ENCODE data around the gene NAV1.
"Not testable (repeated sequence)": the region's sequence is repeated elsewhere in the genome, so short reads cannot be mapped to it uniquely, and the experiment has no call there.

NAV1 gene

DNA sequence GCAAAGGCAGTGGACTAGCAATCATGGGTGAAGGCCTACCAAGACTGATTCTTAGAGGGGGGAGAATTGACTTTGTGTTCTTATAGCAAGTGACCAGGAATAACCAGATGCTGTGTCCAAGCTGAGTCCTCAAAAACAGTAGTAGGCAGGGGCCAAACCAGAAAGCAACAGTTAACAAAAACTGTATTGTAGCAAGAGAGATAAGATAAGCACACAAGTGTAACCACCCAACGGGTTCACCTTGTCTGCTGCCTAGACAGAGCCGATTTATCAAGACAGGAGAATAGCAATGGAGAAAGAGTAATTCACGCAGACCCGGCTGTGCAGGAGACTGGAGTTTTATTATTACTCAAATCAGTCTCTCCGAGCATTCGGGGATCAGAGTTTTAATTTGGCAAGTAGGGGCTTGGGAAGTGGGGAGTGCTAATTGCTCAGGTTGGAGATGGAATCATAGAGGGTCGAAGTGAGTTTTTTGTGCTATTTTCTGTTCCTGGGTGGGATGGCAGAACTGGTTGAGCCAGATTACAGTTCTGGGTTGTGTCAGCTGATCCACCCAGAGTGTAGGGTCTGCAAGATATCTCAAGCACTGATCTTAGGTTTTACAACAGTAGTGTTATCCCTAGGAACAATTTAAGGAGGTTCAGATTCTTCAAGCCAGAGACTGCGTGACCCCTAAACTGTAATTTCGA, 23.7 kb upstream of the NAV1 start:
- H3K36me3 ChIP-seq, result no peaks in the 10 kb centered on the region
- peaks cover 0 to 26% (median 18%) of the 10 kb centered on the region in 4 donors for H3K4me1 ChIP-seq
- H3K4me3 ChIP-seq, result no peak overlapping the region
- TF ChIP-seq CTCF (IDR thresholded peaks at IDR 0.05), result no peak
- no peak overlapping the region for H3K27ac ChIP-seq
- no peaks in the 10 kb centered on the region for H3K27me3 ChIP-seq
- H3K9me3 ChIP-seq, result no peaks in the 10 kb centered on the region
- peak; percentile 2 to 6 for DNase-seq
- intact Hi-C loops (cut with DNase I; ENCODE audit: low total_unique reads), result loop anchor here (5.0 kb wide), 1 partner anchor 263 kb away; no protein-coding TSS in a partner anchor

GRCh38 chr1:201515895-201516294, 23.0 kb upstream of the NAV1 start:
- intact Hi-C loops (cut with DNase I; ENCODE audit: low total_unique reads), result loop anchor here (5.0 kb wide), 1 partner anchor 264 kb away; no protein-coding TSS in a partner anchor
- Histone ChIP-seq H3K9me3 (no peaks in the 10 kb centered on the region), H3K4me1 (peaks cover 0 to 23% (median 18%) of the 10 kb centered on the region in 4 donors), H3K36me3 (no peaks in the 10 kb centered on the region), H3K4me3 (no peak overlapping the region), H3K27me3 (no peaks in the 10 kb centered on the region), H3K27ac (no peak overlapping the region)
- peak in 1 of 2 donors; percentile 20 for DNase-seq
- no peak for TF ChIP-seq CTCF (IDR thresholded peaks at IDR 0.05)

DNA sequence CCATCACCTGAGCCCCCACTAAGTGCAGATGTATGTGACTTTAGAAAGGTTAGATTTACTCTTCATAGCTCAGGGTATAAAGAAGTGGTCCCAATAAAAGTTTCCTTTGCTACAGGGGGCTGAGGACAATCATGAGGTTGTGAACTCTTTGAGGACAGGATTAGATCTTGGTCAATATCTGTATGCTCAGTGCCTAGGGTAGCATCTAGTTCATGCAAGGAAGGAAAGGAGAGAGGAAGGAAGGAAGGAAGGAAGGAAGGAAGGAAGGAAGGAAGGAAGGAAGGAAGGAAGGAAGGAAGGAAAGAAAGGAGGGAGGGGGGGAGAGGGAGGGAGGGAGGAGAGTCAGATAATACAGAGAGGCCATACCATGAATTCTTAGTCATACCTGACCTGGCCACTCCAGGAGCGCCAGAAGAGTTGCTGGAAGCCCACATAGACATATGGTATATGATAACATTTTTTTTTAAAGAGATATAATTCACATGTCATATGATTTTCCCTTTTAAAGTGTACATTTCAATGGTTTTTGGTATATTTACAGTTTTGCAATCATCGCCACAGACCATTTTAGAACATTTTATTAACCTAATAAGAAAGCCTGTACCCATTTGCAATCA, 22.3 kb upstream of the NAV1 start:
- TF ChIP-seq CTCF (IDR thresholded peaks at IDR 0.05), result no peak
- no peak for DNase-seq
- H3K9me3 ChIP-seq, result no peaks in the 10 kb centered on the region
- H3K4me1 ChIP-seq, result peaks cover 0 to 17% (median 14%) of the 10 kb centered on the region in 4 donors
- no peak overlapping the region for H3K27ac ChIP-seq
- no peak overlapping the region for H3K4me3 ChIP-seq
- intact Hi-C loops (cut with DNase I; ENCODE audit: low total_unique reads), result loop anchor here (5.0 kb wide), 1 partner anchor 264 kb away; no protein-coding TSS in a partner anchor
- H3K27me3 ChIP-seq, result no peaks in the 10 kb centered on the region
- no peaks in the 10 kb centered on the region for H3K36me3 ChIP-seq

GRCh38 chr1:201517631-201518030, 21.3 kb upstream of the NAV1 start:
- TF ChIP-seq CTCF (IDR thresholded peaks at IDR 0.05), result no peak
- Histone ChIP-seq H3K27me3 (no peaks in the 10 kb centered on the region), H3K27ac (no peak overlapping the region), H3K9me3 (no peaks in the 10 kb centered on the region), H3K36me3 (no peaks in the 10 kb centered on the region), H3K4me3 (no peak overlapping the region), H3K4me1 (peaks cover 0 to 7% (median 4%) of the 10 kb centered on the region in 4 donors)
- intact Hi-C loops (cut with DNase I; ENCODE audit: low total_unique reads), result loop anchor here (5.0 kb wide), 1 partner anchor 265 kb away; no protein-coding TSS in a partner anchor
- DNase-seq, result peak; percentile 17 to 19

DNA sequence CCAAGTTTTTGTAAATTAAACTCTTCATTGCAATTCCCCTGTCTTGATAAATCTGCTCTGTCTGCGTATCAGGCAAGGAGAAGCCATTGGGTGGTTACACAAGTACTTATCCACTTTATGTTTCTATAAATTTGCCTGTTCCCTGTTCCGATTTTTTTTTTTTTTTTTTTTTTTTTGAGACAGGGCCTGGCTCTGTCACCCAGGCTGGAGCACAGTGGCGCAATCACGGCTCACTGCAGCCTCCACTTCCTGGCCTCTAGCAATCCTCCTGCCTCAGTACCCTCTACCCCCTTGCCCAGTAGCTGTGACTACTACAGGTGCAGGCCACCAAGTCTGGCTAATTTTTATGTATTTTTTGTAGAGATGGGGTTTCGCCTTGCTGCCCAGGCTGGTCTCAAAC, 20.9 kb upstream of the NAV1 start:
- Histone ChIP-seq H3K36me3 (no peaks in the 10 kb centered on the region), H3K4me3 (no peak overlapping the region), H3K9me3 (no peaks in the 10 kb centered on the region), H3K27me3 (no peaks in the 10 kb centered on the region), H3K27ac (no peak overlapping the region), H3K4me1 (peaks cover 0 to 3% (median under 1%) of the 10 kb centered on the region in 4 donors)
- intact Hi-C loops (cut with DNase I; ENCODE audit: low total_unique reads), result loop anchor here (5.0 kb wide), 1 partner anchor 266 kb away; no protein-coding TSS in a partner anchor
- no peak for TF ChIP-seq CTCF (IDR thresholded peaks at IDR 0.05)
- DNase-seq, result peak in 1 of 2 donors; percentile 7

- H3K9me3 ChIP-seq; H3K36me3 ChIP-seq; H3K27me3 ChIP-seq; H3K4me1 ChIP-seq; intact Hi-C loops (cut with DNase I; ENCODE audit: low total_unique reads); H3K27ac ChIP-seq; H3K4me3 ChIP-seq: not testable (repeated sequence)
- DNase-seq, result peak in 1 of 2 donors; percentile 13
Observed at GRCh38 chr1:201520046-201520575, 18.8 kb upstream of the NAV1 start.
